H9 (cell line): ENCODE data around the gene TTC27. TPM values are rescaled to one million over a fixed set of nuclear protein-coding genes. Genes with fewer than 3 reads are reported as not detected.

Experiments used
- DNase-seq: peaks from one replicate; pipeline ENCODE4 v3.0.0-alpha.2; 2017
- H2AFZ ChIP-seq: one replicate; pipeline ENCODE4 v1.6.1; 2013; ENCODE audit warnings: mild to moderate bottlenecking, low read length, control low read depth, moderate library complexity
- H2AK5ac ChIP-seq: 2 replicates; pipeline ENCODE4 v1.6.1; 2013; ENCODE audit warnings: low read length, control low read depth, mixed read lengths; ENCODE audit not compliant: insufficient read length
- H2BK120ac ChIP-seq: one replicate; pipeline ENCODE4 v1.6.1; 2013; ENCODE audit warnings: low read depth, mild to moderate bottlenecking, low read length, control low read depth, inconsistent platforms; ENCODE audit not compliant: poor library complexity, severe bottlenecking
- H2BK12ac ChIP-seq: 2 replicates; pipeline ENCODE4 v1.6.1; 2013; ENCODE audit warnings: low read length, control low read depth, mixed read lengths, low read depth; ENCODE audit not compliant: insufficient read length
- H2BK15ac ChIP-seq: 2 replicates; pipeline ENCODE4 v1.6.1; 2013; ENCODE audit warnings: low read depth, low read length, control low read depth
- H2BK20ac ChIP-seq: one replicate; pipeline ENCODE4 v1.6.1; 2013; ENCODE audit warnings: low read depth, mild to moderate bottlenecking, low read length, control low read depth, inconsistent platforms; ENCODE audit not compliant: poor library complexity, severe bottlenecking
- H2BK5ac ChIP-seq: 2 replicates; pipeline ENCODE4 v1.6.1; 2013; ENCODE audit warnings: low read length, control low read depth, mixed read lengths; ENCODE audit not compliant: insufficient read length
- H3K14ac ChIP-seq: 2 replicates; pipeline ENCODE4 v1.6.1; 2013; ENCODE audit warnings: low read length, control low read depth; ENCODE audit not compliant: insufficient read depth
- H3K18ac ChIP-seq: 2 replicates; pipeline ENCODE4 v1.6.1; 2013; ENCODE audit warnings: low read depth, mild to moderate bottlenecking, mixed read lengths, low read length, control low read depth; ENCODE audit not compliant: insufficient read length
- H3K23ac ChIP-seq: 2 replicates; pipeline ENCODE4 v1.6.1; 2013; ENCODE audit warnings: low read length, control low read depth, mixed read lengths, low read depth; ENCODE audit not compliant: insufficient read length
- H3K23me2 ChIP-seq: 2 replicates; pipeline ENCODE4 v1.6.1; 2013; ENCODE audit warnings: low read depth, mild to moderate bottlenecking, mixed read lengths, low read length, control low read depth; ENCODE audit not compliant: insufficient read length, poor library complexity, severe bottlenecking
- H3K27ac ChIP-seq: 2 replicates; pipeline ENCODE4 v1.5.1; 2013; ENCODE audit warnings: low read length, control low read depth, mixed read lengths, low read depth; ENCODE audit not compliant: insufficient read length
- H3K27me3 ChIP-seq: 2 replicates; pipeline ENCODE4 v1.6.1; 2013; ENCODE audit warnings: low read length, control low read depth, inconsistent platforms; ENCODE audit not compliant: insufficient read depth
- H3K4ac ChIP-seq: 2 replicates; pipeline ENCODE4 v1.6.1; 2013; ENCODE audit warnings: low read depth, mild to moderate bottlenecking, control low read depth, inconsistent platforms, low read length, moderate library complexity
- H3K4me1 ChIP-seq: 2 replicates; pipeline ENCODE4 v1.6.1; 2013; ENCODE audit warnings: low read length, control low read depth, inconsistent platforms; ENCODE audit not compliant: insufficient read depth
- H3K4me2 ChIP-seq: 2 replicates; pipeline ENCODE4 v1.6.1; 2013; ENCODE audit warnings: low read length, control low read depth, mixed read lengths; ENCODE audit not compliant: insufficient read length, insufficient read depth
- H3K56ac ChIP-seq: 2 replicates; pipeline ENCODE4 v1.6.1; 2013; ENCODE audit warnings: low read depth, mild to moderate bottlenecking, mixed read lengths, low read length, control low read depth; ENCODE audit not compliant: insufficient read length
- H3K79me1 ChIP-seq: 2 replicates; pipeline ENCODE4 v1.6.1; 2013; ENCODE audit warnings: low read depth, mild to moderate bottlenecking, moderate library complexity, low read length, control low read depth, inconsistent platforms; ENCODE audit not compliant: insufficient read depth, poor library complexity, severe bottlenecking
- H3K79me2 ChIP-seq: 2 replicates; pipeline ENCODE4 v1.6.1; 2013; ENCODE audit warnings: low read length, control low read depth, inconsistent platforms; ENCODE audit not compliant: insufficient read depth
- H3K9ac ChIP-seq: 2 replicates; pipeline ENCODE4 v1.6.1; 2013; ENCODE audit warnings: low read length, control low read depth, mixed read lengths; ENCODE audit not compliant: insufficient read length; ENCODE audit errors: extremely low read depth
- H3K9me3 ChIP-seq: one replicate; pipeline ENCODE4 v1.6.1; 2013; ENCODE audit warnings: low read depth, low read length, inconsistent platforms; ENCODE audit not compliant: control insufficient read depth
- H3T11ph ChIP-seq: one replicate; pipeline ENCODE4 v1.6.1; 2013; ENCODE audit warnings: mild to moderate bottlenecking, low read length, control low read depth, inconsistent platforms
- H4K20me1 ChIP-seq: one replicate; pipeline ENCODE4 v1.6.1; 2013; ENCODE audit not compliant: control insufficient read depth, insufficient read length, insufficient read depth
- H4K5ac ChIP-seq: 2 replicates; pipeline ENCODE4 v1.6.1; 2013; ENCODE audit warnings: low read depth, mild to moderate bottlenecking, mixed read lengths, low read length, control low read depth; ENCODE audit not compliant: insufficient read length
- H4K8ac ChIP-seq: replicated peaks from 2 replicates; pipeline ENCODE4 v1.6.1; 2013; ENCODE audit warnings: low read length, control low read depth, mixed read lengths, low read depth; ENCODE audit not compliant: insufficient read length
- H4K91ac ChIP-seq: 2 replicates; pipeline ENCODE4 v1.6.1; 2013; ENCODE audit warnings: low read depth, mild to moderate bottlenecking, moderate library complexity, mixed read lengths, low read length, control low read depth; ENCODE audit not compliant: insufficient read length
- H3K27ac Mint-ChIP-seq, 3 experiments: 2 replicates in 2 of 3; 3 replicates in 1 of 3; pipeline ENCODE4 v1.8.0; 2020 to 2021; ENCODE audit warnings: mixed read lengths in 3 of 3, mild to moderate bottlenecking in 1 of 3, moderate library complexity in 1 of 3
- H3K27me3 Mint-ChIP-seq: 2 replicates; pipeline ENCODE4 v1.8.0; 2021; ENCODE audit warnings: low read depth, mild to moderate bottlenecking, moderate library complexity, mixed read lengths
- H3K36me3 Mint-ChIP-seq, 3 experiments: 2 replicates in 2 of 3; 3 replicates in 1 of 3; pipeline ENCODE4 v1.8.0; 2020 to 2021; ENCODE audit warnings: low read depth in 3 of 3, mixed read lengths in 3 of 3; ENCODE audit not compliant: insufficient read depth in 1 of 3
- H3K4me1 Mint-ChIP-seq, 2 experiments: 2 replicates each; pipeline ENCODE4 v1.8.0; 2020; ENCODE audit warnings: mixed read lengths in 2 of 2
- H3K4me3 Mint-ChIP-seq, 2 experiments: 2 replicates in 1 of 2; 3 replicates in 1 of 2; pipeline ENCODE4 v1.8.0; 2020 to 2021; ENCODE audit warnings: mild to moderate bottlenecking in 2 of 2, mixed read lengths in 2 of 2, moderate library complexity in 1 of 2
- H3K9me3 Mint-ChIP-seq, 2 experiments: 2 replicates in 1 of 2; 3 replicates in 1 of 2; pipeline ENCODE4 v1.8.0; 2020; ENCODE audit warnings: mild to moderate bottlenecking in 2 of 2, mixed read lengths in 2 of 2, moderate library complexity in 1 of 2
- CTCF ChIP-seq: fragments of 200-600 bp; sonication (generic); conservative IDR thresholded peaks from 3 replicates; pipeline ENCODE4 v1.8.0; 2021; ENCODE audit warnings: antibody characterized with exemption, mild to moderate bottlenecking
- WGBS: extraction: QIAGEN DNeasy Blood & Tissue Kit; methylation state at CpG from one replicate; pipeline ENCODE4 v1.1.7; 2013; ENCODE audit warnings: missing lambda C conversion rate, low lambda C conversion rate, mixed read lengths; ENCODE audit not compliant: insufficient read length; ENCODE audit errors: extremely low coverage; 5-methylcytosine and 5-hydroxymethylcytosine counted together
- total RNA-seq: library from RNA; stranded (reverse); gene quantifications from 2 replicates; pipeline ENCODE4 v1.2.1, GENCODE V29; 2021

TTC27 gene
- total RNA-seq, 1 experiment from 2014 or later, result 26.0 TPM

GRCh38 chr2:32825291-32825712 lies 197.5 kb downstream of the TTC27 start:
- H3K27me3 Mint-ChIP-seq, result no peaks in the 10 kb centered on the region
- Histone ChIP-seq H2BK120ac (no peak overlapping the region), H3K4me2 (no peak overlapping the region), H4K8ac (no peak overlapping the region), H2AK5ac (no peak overlapping the region), H2BK5ac (no peak overlapping the region), H4K20me1 (no peaks in the 10 kb centered on the region), H4K5ac (no peak overlapping the region), H3T11ph (no peak overlapping the region), H3K27ac (no peak overlapping the region), H3K14ac (no peak overlapping the region), H2BK20ac (no peak overlapping the region), H3K27me3 (no peaks in the 10 kb centered on the region), H4K91ac (no peak overlapping the region), H3K23ac (no peak overlapping the region), H3K23me2 (no peaks in the 10 kb centered on the region), H2BK15ac (no peak overlapping the region), H3K56ac (no peak overlapping the region), H2BK12ac (no peak overlapping the region), H3K79me2 (no peaks in the 10 kb centered on the region), H3K18ac (no peak overlapping the region), H3K79me1 (no peaks in the 10 kb centered on the region), H2AFZ (no peak overlapping the region), H3K9me3 (no peaks in the 10 kb centered on the region), H3K4ac (no peak overlapping the region), H3K4me1 (no peaks in the 10 kb centered on the region), H3K9ac (no peak overlapping the region)
- no CpG with 5 or more reads among the region's 6 CpGs for WGBS
- peaks cover 3 to 10% of the 10 kb centered on the region in 2 experiments; a peak in 4 of 5 replicates for H3K9me3 Mint-ChIP-seq
- H3K36me3 Mint-ChIP-seq, result peaks cover 0 to 4% (median 0%) of the 10 kb centered on the region in 3 experiments; a peak in 1 of 7 replicates
- H3K4me1 Mint-ChIP-seq, result peaks cover 0 to 8% of the 10 kb centered on the region in 2 experiments; a peak in 2 of 4 replicates
- no peak overlapping the region for H3K27ac Mint-ChIP-seq
- H3K4me3 Mint-ChIP-seq, result no peak overlapping the region
- DNase-seq, result no peak
- no peak for TF ChIP-seq CTCF
